Fibroblast of lung (primary cell): ENCODE data around the gene CIITA. TPM values are rescaled to one million over a fixed set of nuclear protein-coding genes. Genes with fewer than 3 reads are reported as not detected.

Source experiments
- DNase-seq, 2 donors: peaks; one replicate each; pipeline versions ENCODE4 v3.0.0 to v3.0.0-alpha.2; 2010; ENCODE audit warnings: low read depth in 2 of 2
- H2AFZ ChIP-seq: 2 replicates; pipeline ENCODE4 v1.5.1; 2012; ENCODE audit warnings: low read length, control low read depth, inconsistent platforms
- H3K27ac ChIP-seq: 2 replicates; pipeline ENCODE4 v1.5.1; 2011; ENCODE audit warnings: low read length, control low read depth; ENCODE audit not compliant: insufficient read depth
- H3K27me3 ChIP-seq: 2 replicates; pipeline ENCODE4 v1.5.1; 2011; ENCODE audit warnings: mild to moderate bottlenecking, low read length; ENCODE audit not compliant: control insufficient read depth, insufficient read depth
- H3K36me3 ChIP-seq: 2 replicates; pipeline ENCODE4 v1.5.1; 2011; ENCODE audit warnings: low read length; ENCODE audit not compliant: control insufficient read depth, insufficient read depth
- H3K4me1 ChIP-seq: 2 replicates; pipeline ENCODE4 v1.5.1; 2011; ENCODE audit warnings: low read length; ENCODE audit not compliant: control insufficient read depth, insufficient read depth; ENCODE audit errors: extremely low read depth
- H3K4me2 ChIP-seq: 2 replicates; pipeline ENCODE4 v1.5.1; 2011; ENCODE audit warnings: low read length, control low read depth; ENCODE audit not compliant: insufficient read depth; ENCODE audit errors: extremely low read depth
- H3K4me3 ChIP-seq, 4 experiments: fragments of 200-600 bp in 1 of 4; sonication (generic) in 1 of 4; replicated peaks in 1 of 4; 2 replicates each; pipeline ENCODE4 v1.5.1; 2011 to 2016; ENCODE audit warnings: low read length in 4 of 4, low read depth in 3 of 4, mild to moderate bottlenecking in 3 of 4, control low read depth in 2 of 4, inconsistent platforms in 1 of 4, mixed read lengths in 1 of 4; ENCODE audit not compliant: insufficient read depth in 1 of 4; ENCODE audit errors: control extremely low read depth in 1 of 4
- H3K79me2 ChIP-seq: 2 replicates; pipeline ENCODE4 v1.5.1; 2012; ENCODE audit warnings: mild to moderate bottlenecking, low read length, inconsistent platforms; ENCODE audit not compliant: control insufficient read depth, insufficient read depth
- H3K9ac ChIP-seq: 2 replicates; pipeline ENCODE4 v1.5.1; 2011; ENCODE audit warnings: mild to moderate bottlenecking, low read length, control low read depth; ENCODE audit not compliant: insufficient read depth
- H3K9me3 ChIP-seq: 2 replicates; pipeline ENCODE4 v1.5.1; 2012; ENCODE audit warnings: low read depth, low read length; ENCODE audit not compliant: control insufficient read depth, insufficient read depth
- H4K20me1 ChIP-seq: 2 replicates; pipeline ENCODE4 v1.5.1; 2011; ENCODE audit warnings: low read length; ENCODE audit not compliant: control insufficient read depth, insufficient read depth; ENCODE audit errors: extremely low read depth
- EZH2 ChIP-seq: IDR thresholded peaks from 2 replicates; pipeline ENCODE4 v1.5.1; 2012; ENCODE audit warnings: low read length, control low read depth, mild to moderate bottlenecking; ENCODE audit errors: missing control alignments
- polyA plus RNA-seq, 2 donors: library from polyadenylated mRNA; depleted of rRNA in 1 of 2; stranded (reverse) in 1 of 2; unstranded in 1 of 2; fragments of >200 nt; gene quantifications; 2 replicates each; pipeline ENCODE4 v1.2.1, GENCODE V29; 2011 to 2012; ENCODE audit warnings: missing spikeins in 1 of 2
- total RNA-seq: library from RNA; depleted of rRNA; stranded (reverse); fragments of >200 nt; gene quantifications from 2 replicates; pipeline ENCODE4 v1.2.1, GENCODE V29; 2014
- TF ChIP-seq, protein P1 (sequence below), 2 donors: IDR thresholded peaks in 1 of 2; conservative IDR thresholded peaks in 1 of 2; 1 replicate in 1 of 2; 2 replicates in 1 of 2; pipeline ENCODE4 v1.5.1; 2011 to 2012; ENCODE audit warnings: low read length in 2 of 2, control low read depth in 1 of 2, inconsistent platforms in 1 of 2, low read depth in 1 of 2, mild to moderate bottlenecking in 1 of 2

CIITA gene
- total and polyA plus RNA-seq, 2 donors (not counting 1 experiment from before 2014, with no cell fraction given), result 0.27 to 0.66 TPM

DNA sequence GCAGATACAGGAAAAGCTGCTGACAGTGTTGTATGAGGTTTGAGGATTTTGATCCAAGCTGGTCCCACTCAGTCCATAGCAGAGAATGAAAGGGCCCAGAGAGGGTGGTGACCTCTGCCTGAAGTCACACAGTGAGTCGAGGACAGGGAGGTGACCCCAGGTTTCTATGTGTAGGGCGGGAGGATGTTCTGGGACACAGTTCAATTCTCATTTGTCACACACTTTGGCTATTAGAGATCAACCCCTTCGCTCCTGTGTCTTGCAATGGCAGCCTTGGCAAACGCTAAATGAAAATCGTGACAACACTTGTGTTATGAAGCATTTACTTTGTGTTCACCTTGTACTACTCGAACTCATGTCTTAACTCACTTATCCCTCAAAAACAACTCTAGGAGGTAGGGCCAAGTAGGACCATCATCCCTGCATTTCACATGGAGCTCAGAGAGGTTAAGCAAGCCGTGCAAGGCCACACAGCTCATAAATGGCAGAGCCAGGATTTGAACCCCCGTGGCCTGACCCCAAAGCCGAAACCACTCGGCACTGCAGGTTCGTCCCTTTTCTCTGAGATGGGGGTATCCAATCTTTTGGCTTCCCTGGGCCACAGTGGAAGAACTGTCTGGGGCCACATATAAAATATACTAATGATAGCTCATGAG, 55.1 kb downstream of the CIITA start:
- no peak overlapping the region for H3K27ac ChIP-seq
- DNase-seq, result no peak
- H3K79me2 ChIP-seq, result peaks cover 8% of the 10 kb centered on the region
- peaks cover 6% of the 10 kb centered on the region for H3K36me3 ChIP-seq
- TF ChIP-seq, protein P1, sequence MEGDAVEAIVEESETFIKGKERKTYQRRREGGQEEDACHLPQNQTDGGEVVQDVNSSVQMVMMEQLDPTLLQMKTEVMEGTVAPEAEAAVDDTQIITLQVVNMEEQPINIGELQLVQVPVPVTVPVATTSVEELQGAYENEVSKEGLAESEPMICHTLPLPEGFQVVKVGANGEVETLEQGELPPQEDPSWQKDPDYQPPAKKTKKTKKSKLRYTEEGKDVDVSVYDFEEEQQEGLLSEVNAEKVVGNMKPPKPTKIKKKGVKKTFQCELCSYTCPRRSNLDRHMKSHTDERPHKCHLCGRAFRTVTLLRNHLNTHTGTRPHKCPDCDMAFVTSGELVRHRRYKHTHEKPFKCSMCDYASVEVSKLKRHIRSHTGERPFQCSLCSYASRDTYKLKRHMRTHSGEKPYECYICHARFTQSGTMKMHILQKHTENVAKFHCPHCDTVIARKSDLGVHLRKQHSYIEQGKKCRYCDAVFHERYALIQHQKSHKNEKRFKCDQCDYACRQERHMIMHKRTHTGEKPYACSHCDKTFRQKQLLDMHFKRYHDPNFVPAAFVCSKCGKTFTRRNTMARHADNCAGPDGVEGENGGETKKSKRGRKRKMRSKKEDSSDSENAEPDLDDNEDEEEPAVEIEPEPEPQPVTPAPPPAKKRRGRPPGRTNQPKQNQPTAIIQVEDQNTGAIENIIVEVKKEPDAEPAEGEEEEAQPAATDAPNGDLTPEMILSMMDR (conservative IDR thresholded peaks at IDR 0.05 in 1 of 2, IDR thresholded peaks at IDR 0.05 in 1 of 2; ENCODE audit: low read depth in 1 of 2, low read length in 2 of 2), result no peak
- no peak for TF ChIP-seq EZH2
- no peak overlapping the region for H3K9ac ChIP-seq
- no peaks in the 10 kb centered on the region for H4K20me1 ChIP-seq
- no peak overlapping the region for H2AFZ ChIP-seq
- no peaks in the 10 kb centered on the region for H3K9me3 ChIP-seq
- H3K4me3 ChIP-seq, result no peak overlapping the region
- H3K4me2 ChIP-seq, result no peak overlapping the region
- H3K27me3 ChIP-seq, result no peaks in the 10 kb centered on the region
- no peaks in the 10 kb centered on the region for H3K4me1 ChIP-seq

DNA sequence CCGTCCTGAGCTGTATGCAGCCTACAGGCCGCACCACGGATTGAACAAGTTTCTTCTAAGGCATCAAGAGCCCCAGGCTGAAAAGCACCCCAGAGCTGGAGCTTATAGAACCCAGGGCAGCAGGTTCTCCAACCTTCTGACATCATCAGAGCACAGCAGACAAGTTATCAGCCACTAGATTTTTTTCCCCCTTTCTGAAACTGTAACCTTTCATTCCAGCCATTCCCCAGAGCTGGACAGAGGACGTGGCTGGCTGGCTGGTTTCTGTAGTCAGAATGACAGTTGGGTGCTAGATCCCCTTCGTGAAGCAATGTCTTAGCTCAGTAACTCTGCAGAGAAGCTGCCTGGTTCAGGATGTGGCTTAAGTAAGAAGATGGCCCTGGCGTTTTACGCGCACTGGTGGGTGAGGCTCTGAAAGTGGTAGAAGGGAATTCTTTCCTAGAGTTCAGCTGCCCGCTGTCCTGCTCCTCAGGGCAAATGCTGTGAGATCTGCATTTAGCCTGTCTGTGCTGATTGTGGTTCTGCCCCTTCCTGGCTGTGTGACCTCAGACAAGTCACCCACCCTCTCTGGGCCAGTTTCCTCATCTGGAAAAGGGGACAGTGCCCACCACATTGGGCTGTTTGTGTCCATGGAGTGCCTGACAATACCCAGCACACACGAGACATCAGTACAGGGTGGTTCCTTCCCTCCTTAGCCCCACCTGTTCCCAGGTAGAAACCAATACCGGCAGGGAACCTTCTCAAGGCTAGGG, 56.1 kb downstream of the CIITA start:
- Histone ChIP-seq H3K79me2 (peaks cover 8% of the 10 kb centered on the region), H4K20me1 (no peaks in the 10 kb centered on the region), H3K9ac (no peak overlapping the region), H3K36me3 (peaks cover 6% of the 10 kb centered on the region), H3K4me3 (no peak overlapping the region), H3K4me1 (no peaks in the 10 kb centered on the region), H3K4me2 (no peak overlapping the region), H3K9me3 (no peaks in the 10 kb centered on the region), H3K27ac (no peak overlapping the region), H2AFZ (no peak overlapping the region), H3K27me3 (no peaks in the 10 kb centered on the region)
- no peak for DNase-seq
- no peak for TF ChIP-seq EZH2
- TF ChIP-seq, protein P1 (conservative IDR thresholded peaks at IDR 0.05 in 1 of 2, IDR thresholded peaks at IDR 0.05 in 1 of 2; ENCODE audit: low read depth in 1 of 2, low read length in 2 of 2), result no peak

DNA sequence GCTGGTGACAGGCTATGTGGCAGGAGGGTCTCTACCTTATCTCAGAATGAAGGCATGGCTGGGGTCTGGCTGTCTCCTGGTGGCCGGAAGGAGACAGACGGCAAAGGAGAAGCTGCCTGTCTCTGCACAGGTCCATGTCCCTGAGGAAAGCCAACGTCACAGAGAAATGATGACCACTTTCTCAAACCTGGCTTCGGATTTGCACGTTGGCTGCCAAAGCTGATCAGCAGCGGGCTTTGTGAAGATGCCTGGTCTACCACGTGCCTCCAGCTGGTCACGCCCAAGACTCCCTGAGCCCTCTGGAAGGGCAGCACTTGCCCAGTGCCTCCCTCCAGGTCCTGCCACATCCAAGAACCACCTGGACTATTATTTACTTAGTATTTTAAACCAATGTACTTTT, 56.9 kb downstream of the CIITA start:
- DNase-seq, result no peak
- Histone ChIP-seq H2AFZ (no peak overlapping the region), H3K79me2 (peaks cover 12% of the 10 kb centered on the region), H3K27me3 (no peaks in the 10 kb centered on the region), H3K4me1 (no peaks in the 10 kb centered on the region), H4K20me1 (no peaks in the 10 kb centered on the region), H3K9me3 (no peaks in the 10 kb centered on the region), H3K4me2 (no peak overlapping the region), H3K36me3 (peaks cover 6% of the 10 kb centered on the region), H3K4me3 (no peak overlapping the region), H3K9ac (no peak overlapping the region), H3K27ac (no peak overlapping the region)
- TF ChIP-seq, protein P1 (conservative IDR thresholded peaks at IDR 0.05 in 1 of 2, IDR thresholded peaks at IDR 0.05 in 1 of 2; ENCODE audit: low read depth in 1 of 2, low read length in 2 of 2), result no peak
- TF ChIP-seq EZH2, result no peak
